ENCODE results near the gene UBE2E2. TPM values are rescaled to one million over a fixed set of nuclear protein-coding genes. Genes with fewer than 3 reads are reported as not detected.
A peak's percentile ranks its signal among the peaks of the same experiment; 100 is the strongest.

Gene UBE2E2
- total RNA-seq, 1 donor from 2014 or later, result 54.2 TPM

DNA sequence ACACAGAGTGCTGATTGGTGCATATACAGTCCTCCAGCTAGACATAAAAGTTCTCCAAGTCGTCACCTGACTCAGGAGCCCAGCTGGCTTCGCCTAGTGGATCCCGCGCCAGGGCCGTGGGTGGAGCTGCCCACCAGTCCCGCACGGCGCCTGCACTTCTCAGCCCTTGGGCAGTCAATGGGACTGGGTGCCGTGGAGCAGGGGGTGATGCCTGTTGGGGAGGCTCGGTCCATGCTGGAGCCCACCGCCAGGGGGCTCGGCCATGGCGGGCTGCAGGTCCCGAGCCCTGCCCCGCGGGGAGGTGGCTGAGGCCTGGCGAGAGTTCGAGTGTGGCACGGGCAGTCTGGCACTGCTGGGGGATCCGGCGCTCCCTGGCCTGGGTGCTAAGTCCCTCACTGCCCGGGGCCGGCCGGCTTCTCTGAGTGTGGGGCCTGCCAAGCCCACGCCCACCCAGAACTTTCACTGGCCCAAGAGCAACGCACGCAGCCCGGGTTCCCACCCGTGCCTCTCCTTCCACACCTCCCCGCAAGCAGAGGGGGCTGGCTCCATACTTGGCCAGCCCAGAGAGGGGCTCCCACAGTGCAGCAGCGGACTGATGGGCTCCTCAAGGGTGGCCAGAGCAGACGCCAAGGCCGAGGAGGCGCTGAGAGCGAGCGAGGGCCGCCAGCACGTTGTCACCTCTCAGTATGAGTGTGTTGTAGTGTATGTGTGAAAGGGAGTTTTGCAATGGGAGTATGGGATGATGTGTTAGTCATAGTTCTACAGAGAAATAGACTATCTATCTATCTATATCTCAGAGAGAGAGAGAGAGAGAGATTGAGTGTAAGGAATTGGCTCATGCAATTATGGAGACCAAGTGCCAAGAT is 69.0 kb downstream of the UBE2E2 start:
- no peak for DNase-seq (ENCODE audit: low spot score in 2 of 2)
- FAIRE-seq, result no peak

DNA sequence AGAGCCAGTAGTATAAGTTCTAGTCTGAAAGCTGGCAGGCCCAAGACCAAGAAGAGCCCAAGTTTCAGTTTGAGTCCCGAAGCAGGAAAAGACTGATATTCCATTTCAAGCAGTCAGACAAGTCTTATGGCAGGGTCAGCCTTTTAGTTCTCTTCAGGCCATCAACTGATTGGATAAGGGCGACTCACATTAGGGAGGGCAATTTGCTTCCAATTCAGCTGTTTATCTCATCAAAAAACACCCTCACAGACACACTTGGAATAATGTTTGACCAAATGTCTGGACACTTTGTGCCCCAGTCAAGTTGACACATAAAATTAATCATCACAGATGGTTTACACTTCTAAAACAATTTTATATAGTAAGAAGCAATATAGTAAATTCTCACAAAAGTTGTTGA is 69.7 kb downstream of the UBE2E2 start:
- FAIRE-seq (no peak), DNase-seq (ENCODE audit: low spot score in 2 of 2) (no peak)

DNA sequence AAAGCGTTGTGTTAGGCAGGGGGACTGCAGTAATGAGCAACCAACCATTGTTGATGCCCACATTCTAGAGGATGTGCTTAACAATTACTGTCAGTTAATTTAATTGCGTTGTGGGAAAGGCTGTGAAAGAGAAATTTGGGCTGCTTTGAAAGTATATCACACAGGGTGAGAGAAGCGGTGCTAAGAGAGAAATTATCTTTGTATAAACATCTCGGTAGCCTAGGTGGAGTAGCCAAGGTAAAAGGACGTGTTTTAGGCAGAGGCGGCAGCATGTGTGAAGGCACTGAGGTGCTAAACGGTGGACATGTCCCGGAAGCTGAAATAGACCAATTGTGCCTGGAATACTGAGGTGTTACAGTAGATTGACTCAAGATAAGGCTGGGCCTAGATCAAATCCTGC is 71.9 kb downstream of the UBE2E2 start:
- no peak for FAIRE-seq

GRCh38 chr3:23275814-23276213 is 72.7 kb downstream of the UBE2E2 start:
- FAIRE-seq (no peak), DNase-seq (ENCODE audit: low spot score in 2 of 2) (no peak)

More for the DNA sequence above, 71.9 kb downstream of the UBE2E2 start:
- DNase-seq (ENCODE audit: low spot score in 2 of 2), result no peak

GRCh38 chr3:23276913-23277658 is 74.0 kb downstream of the UBE2E2 start:
- DNase-seq (ENCODE audit: low spot score in 2 of 2), result no peak
- no peak for FAIRE-seq

DNA sequence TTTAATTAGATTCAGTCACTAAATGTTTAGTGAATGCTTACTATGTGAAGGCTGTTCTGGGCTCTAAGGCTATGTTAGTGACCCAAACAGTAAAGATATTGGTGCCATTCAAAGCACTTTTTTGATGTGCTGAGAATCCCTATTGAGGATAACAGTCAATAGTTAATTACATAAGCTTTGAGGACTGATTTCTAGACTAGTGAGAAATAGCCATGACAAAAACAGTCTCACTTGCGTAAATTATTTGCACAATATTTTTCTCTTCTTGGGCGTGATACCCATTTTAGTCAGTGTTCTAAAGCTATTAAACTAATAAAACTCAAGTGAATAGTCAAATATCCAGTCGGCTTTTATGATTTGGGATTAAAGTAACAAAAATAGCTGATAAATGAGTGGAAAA is 74.6 kb downstream of the UBE2E2 start:
- DNase-seq (ENCODE audit: low spot score in 2 of 2) (no peak), FAIRE-seq (no peak)

- FAIRE-seq (no peak), DNase-seq (ENCODE audit: low spot score in 2 of 2) (no peak)
These were observed 80.5 kb downstream of the UBE2E2 start for GRCh38 chr3:23283625-23284024.

- FAIRE-seq (no peak), DNase-seq (ENCODE audit: low spot score in 2 of 2) (no peak)
These were observed 85.2 kb downstream of the UBE2E2 start for GRCh38 chr3:23288286-23288685.

- no peak for DNase-seq (ENCODE audit: low spot score in 2 of 2)
- FAIRE-seq, result no peak
These were observed 85.6 kb downstream of the UBE2E2 start for GRCh38 chr3:23288715-23289114.

GRCh38 chr3:23292432-23292831 is 89.3 kb downstream of the UBE2E2 start:
- FAIRE-seq (no peak), DNase-seq (ENCODE audit: low spot score in 2 of 2) (no peak)

- DNase-seq (ENCODE audit: low spot score in 2 of 2), result no peak
- FAIRE-seq, result no peak
These were observed 91.8 kb downstream of the UBE2E2 start for GRCh38 chr3:23294770-23295387.

DNA sequence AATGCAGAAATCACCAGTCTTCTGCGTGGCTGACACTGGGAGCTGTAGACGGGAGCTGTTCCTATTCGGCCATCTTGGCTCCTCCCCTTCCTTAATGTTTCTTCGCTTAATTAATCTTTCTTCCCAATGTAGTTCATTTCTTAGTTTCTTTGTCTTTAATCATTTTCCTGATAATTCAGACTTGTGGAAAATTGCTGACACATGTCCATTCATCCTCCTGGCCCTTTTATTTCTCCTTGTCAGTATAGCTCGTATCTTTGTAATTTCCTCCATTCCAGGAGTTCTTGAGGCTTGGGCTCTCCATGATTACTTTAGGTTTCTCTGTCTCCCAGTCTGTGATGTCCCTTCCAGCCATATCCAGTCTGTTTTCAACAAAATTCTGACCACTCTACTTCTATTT is 98.7 kb downstream of the UBE2E2 start:
- FAIRE-seq, result no peak
- no peak for DNase-seq (ENCODE audit: low spot score in 2 of 2)

GRCh38 chr3:23302271-23302670 is 99.1 kb downstream of the UBE2E2 start:
- FAIRE-seq (no peak), DNase-seq (ENCODE audit: low spot score in 2 of 2) (no peak)

GRCh38 chr3:23303601-23304217 is 100.6 kb downstream of the UBE2E2 start:
- no peak for DNase-seq (ENCODE audit: low spot score in 2 of 2)
- no peak for FAIRE-seq

GRCh38 chr3:23304424-23304823 is 101.3 kb downstream of the UBE2E2 start:
- FAIRE-seq (peak; percentile 59), DNase-seq (ENCODE audit: low spot score in 2 of 2) (no peak)

DNA sequence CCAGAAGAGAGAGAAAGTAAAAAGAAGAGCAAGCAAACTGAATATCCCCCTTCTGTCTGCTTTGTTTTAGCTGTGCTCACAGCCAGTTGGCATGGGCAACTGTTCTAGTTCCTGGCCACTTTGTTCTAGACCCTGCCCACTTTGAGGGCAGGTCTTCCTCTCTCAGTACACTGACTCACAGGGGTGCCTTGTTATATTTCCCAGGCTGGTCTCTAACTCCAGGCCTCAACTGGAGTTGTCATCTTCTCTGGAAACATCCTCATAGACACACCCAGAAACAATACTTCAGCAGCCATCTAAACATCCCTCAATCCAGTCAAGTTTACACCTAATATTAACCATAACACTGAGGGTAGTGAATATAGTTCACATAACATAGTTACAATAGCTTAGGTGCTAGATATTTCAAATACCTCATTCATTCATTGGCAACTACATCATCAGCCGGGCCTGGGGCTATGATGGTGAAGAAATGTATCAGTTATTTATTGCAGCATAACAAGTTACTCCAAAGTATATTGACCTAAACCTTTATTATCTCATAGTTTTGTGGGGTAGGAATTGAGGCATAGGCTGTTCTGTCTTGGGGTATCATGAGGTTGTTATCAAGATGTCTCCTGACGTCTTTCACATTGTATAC is 106.0 kb downstream of the UBE2E2 start:
- no peak for DNase-seq (ENCODE audit: low spot score in 2 of 2)
- no peak for FAIRE-seq

GRCh38 chr3:23312866-23313265 is 109.7 kb downstream of the UBE2E2 start:
- DNase-seq (ENCODE audit: low spot score in 2 of 2) (no peak), FAIRE-seq (no peak)

GRCh38 chr3:23314981-23315762 is 112.0 kb downstream of the UBE2E2 start:
- FAIRE-seq (no peak), DNase-seq (ENCODE audit: low spot score in 2 of 2) (no peak)

- DNase-seq (ENCODE audit: low spot score in 2 of 2), result no peak
- no peak for FAIRE-seq
These were observed 113.8 kb downstream of the UBE2E2 start for GRCh38 chr3:23316924-23317323.

Measured in frontal cortex (tissue), 4 donors.